Activated CD4-positive, alpha-beta T cell treated with anti-CD3 and anti-CD28 coated beads, Interleukin-2, amount 50 U/mL, for 24 hours (primary cell): ENCODE data around the gene EXD3.
"Not testable (repeated sequence)": the region's sequence is repeated elsewhere in the genome, so short reads cannot be mapped to it uniquely, and the experiment has no call there.

ENCODE experiments used
- DNase-seq, 2 donors: peaks; one replicate each; pipeline ENCODE4 v3.0.0-alpha.2; 2020; ENCODE audit warnings: low read depth in 1 of 2, low spot score in 1 of 2

The EXD3 gene

GRCh38 chr9:137348769-137349470 lies 74.0 kb downstream of the EXD3 start:
- no peak for DNase-seq

- no peak for DNase-seq
These were observed 75.0 kb downstream of the EXD3 start for GRCh38 chr9:137347928-137348327.

GRCh38 chr9:137342482-137342881 lies 80.5 kb downstream of the EXD3 start:
- no peak for DNase-seq

GRCh38 chr9:137341227-137341626 lies 81.7 kb downstream of the EXD3 start:
- DNase-seq = no peak

GRCh38 chr9:137339908-137340462 lies 83.0 kb downstream of the EXD3 start:
- DNase-seq = not testable (repeated sequence)

GRCh38 chr9:137339045-137339907 lies 83.7 kb downstream of the EXD3 start:
- DNase-seq = no peak

GRCh38 chr9:137336735-137337134 lies 86.2 kb downstream of the EXD3 start:
- no peak for DNase-seq

GRCh38 chr9:137333016-137333671 lies 89.8 kb downstream of the EXD3 start:
- no peak for DNase-seq

DNA sequence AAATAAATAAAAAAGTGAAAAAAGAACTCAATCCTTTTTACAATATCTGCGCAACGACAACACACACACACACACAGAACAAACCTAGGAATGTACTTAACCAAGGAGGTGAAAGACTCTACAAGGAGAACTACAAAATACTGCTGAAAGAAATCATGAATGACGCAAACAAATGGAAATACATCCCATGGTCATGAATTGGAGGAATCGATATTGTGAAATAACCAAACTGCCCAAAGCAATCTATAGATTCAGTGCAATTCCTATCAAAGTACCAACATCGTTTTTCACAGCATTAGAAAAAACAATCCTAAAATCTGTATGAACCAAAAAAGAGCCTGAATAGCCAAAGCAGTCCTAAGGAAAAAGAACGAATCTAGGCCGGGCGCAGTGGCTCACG lies 91.0 kb downstream of the EXD3 start:
- no peak for DNase-seq

DNA sequence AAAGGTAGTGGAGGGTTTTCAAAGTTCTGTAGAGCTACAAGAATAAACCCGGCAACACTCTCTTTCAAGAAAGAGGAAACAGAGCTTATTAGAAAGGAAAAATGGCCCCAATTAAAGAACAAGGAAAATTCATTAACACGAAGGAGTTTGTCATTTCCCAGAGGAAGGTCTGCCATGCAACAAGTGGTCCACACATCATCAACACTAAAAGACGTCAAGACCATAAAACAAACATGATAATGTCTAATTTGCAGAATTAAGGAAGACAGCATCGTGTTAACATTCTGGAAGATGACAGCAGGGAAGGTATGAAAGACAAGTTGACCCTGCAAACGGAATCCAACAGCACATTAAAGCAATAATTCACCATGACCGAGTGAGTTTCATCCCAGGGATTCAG lies 92.3 kb downstream of the EXD3 start:
- DNase-seq = no peak

DNA sequence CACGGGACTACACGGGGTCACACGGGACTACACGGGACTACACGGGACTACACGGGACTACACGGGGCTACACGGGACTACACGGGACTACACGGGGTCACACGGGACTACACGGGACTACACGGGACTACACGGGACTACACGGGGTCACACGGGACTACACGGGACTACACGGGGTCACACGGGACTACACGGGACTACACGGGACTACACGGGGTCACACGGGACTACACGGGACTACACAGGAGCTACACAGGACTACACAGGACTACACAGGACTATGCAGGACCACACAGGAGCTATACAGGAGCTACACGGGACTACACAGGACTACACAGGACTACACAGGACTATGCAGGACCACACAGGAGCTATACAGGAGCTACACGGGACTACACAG lies 93.4 kb downstream of the EXD3 start:
- DNase-seq = not testable (repeated sequence)

DNA sequence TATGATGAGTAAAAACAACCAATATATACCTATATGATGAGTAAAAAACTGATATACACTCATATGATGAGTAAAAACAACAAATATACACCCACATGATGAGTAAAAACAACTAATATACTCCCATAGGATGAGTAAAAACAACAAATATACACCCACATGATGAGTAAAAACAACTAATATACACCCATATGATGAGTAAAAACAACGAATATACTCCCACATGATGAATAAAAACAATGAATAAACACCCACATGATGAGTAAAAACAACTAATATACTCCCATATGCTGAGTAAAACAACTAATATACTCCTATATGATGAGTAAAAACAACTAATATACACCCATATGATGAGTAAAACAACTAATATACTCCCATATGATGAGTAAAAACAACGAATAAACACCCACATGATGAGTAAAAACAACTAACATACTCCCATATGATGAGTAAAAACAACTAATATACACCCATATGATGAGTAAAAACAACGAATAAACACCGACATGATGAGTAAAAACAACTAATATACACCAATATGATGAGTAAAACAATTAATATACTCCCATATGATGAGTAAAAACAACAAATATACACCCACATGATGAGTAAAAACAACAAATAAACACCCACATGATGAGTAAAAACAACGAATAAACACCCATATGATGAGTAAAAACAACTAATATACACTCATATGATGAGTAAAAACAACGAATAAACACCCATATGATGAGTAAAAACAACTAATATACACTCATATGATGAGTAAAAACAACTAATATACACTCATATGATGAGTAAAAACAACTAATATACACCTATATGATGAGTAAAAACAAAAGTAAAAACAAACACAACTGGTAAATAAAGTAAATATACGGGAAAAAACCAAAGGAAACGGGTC lies 95.1 kb downstream of the EXD3 start:
- DNase-seq = not testable (repeated sequence)

GRCh38 chr9:137326445-137327065 lies 96.4 kb downstream of the EXD3 start:
- DNase-seq = no peak

DNA sequence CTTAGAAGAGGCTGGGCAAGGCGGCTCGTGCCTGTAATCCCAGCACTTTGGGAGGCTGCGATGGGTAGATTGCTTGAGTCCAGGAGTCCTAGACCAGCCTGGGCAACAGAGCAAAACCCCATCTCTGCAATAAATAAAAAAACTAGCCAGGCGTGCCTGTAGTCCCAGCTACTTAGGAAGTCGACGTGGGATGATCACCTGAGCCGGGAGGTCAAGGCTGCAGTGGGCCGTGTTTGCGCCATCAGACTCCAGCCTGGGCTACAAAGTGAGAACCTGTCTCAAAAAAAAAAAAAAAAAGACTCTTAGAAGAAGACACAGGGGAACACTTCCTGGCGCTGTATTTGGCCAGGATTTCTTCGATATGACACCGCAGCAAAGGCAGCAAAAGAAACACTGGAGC lies 97.2 kb downstream of the EXD3 start:
- no peak for DNase-seq

GRCh38 chr9:137325124-137325523 lies 97.8 kb downstream of the EXD3 start:
- DNase-seq = no peak

- DNase-seq = no peak
These were observed 99.2 kb downstream of the EXD3 start for GRCh38 chr9:137323531-137324331.

GRCh38 chr9:137321726-137322361 lies 101.1 kb downstream of the EXD3 start:
- no peak for DNase-seq

DNA sequence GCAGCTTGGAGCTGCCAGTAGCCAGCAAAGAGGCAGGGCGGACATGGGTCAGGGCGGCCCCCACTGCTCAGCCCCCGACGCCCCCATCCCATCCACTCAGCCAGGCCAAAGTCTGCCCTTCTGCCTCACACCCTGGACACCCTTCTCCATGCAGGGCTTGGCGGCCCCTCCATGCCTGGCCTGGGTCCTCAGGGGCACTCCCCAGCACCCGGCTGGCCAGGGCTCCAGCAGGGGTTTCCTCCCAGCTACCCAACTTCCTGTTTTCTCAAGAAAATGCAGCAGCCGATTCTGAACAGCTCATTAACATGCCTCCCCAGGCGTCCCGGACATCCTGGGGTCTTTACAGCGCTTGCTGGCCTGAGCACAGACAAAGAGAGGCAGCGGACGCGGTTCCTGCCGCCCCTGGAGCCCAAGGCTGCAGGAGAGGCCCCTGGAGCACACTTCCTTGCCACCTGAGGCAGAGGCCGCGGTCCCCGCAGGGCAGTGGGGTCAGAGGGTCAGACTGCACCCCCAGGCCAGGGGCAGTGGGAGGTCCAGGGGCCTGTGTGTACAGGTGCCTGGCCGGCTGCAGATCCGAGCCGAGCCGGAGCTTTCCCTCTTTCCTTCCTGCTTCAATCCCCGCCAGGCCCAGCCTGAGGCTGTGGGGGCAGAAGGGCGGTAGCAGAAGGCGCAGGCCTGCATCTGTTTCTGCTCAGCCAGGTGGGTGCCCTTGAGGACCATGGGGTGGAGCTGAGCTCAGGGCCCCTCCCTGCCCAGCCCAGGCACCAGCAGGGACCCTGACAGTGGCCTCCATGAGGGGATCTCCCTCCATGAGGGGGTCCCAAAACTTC lies 102.2 kb downstream of the EXD3 start:
- no peak for DNase-seq
